ENCODE results near the gene MYOM1.

DNA sequence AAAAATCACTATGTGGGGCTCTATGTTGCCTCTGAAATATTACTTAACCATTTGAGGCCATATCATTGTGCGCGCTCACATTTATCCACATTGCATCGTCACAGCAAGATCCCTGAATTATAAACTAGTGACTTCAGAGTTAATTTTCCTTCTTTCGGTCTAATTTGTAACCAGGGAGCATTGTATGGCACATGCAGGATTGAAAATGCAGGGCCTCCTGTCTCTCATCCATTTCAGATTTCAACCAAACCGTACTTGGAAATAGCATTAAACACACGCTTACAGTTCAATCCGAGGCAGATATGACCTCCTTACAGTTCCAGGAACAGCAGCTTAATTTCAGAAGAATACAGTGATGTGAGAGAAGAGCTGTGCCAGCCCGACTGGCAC, 532 bp downstream of the MYOM1 start:
- TF ChIP-seq GATA2 (IDR thresholded peaks at IDR 0.05; ENCODE audit: low read depth, low read length) (no peak), GATA3 (IDR thresholded peaks at IDR 0.05; ENCODE audit: low read depth, low read length) (no peak)

Data from SH-SY5Y (cell line).